HEK293 (cell line): ENCODE results near the gene EGFLAM.

Experiments used
- BCL11A ChIP-seq: fragments of 450-650 bp; formaldehyde crosslinking; IDR thresholded peaks from 2 replicates; pipeline ENCODE4 v1.5.1; 2016; ENCODE audit warnings: low read depth, missing biosample characterization, missing genetic modification characterization
- KLF16 ChIP-seq: fragments of 450-650 bp; formaldehyde crosslinking; IDR thresholded peaks from 2 replicates; pipeline ENCODE4 v1.5.1; 2017; ENCODE audit warnings: missing biosample characterization, missing genetic modification characterization
- ZNF501 ChIP-seq: fragments of 450-650 bp; formaldehyde crosslinking; IDR thresholded peaks from 2 replicates; pipeline ENCODE4 v1.5.1; 2016; ENCODE audit warnings: missing biosample characterization, missing genetic modification characterization
- ZNF610 ChIP-seq: fragments of 450-650 bp; formaldehyde crosslinking; IDR thresholded peaks from 2 replicates; pipeline ENCODE4 v1.5.1; 2016; ENCODE audit warnings: missing biosample characterization, missing genetic modification characterization, borderline replicate concordance
- ZNF639 ChIP-seq: fragments of 450-650 bp; formaldehyde crosslinking; IDR thresholded peaks from 2 replicates; pipeline ENCODE4 v1.5.1; 2016; ENCODE audit warnings: missing biosample characterization, missing genetic modification characterization

GRCh38 chr5:38383701-38384100 is 125.3 kb downstream of the EGFLAM start:
- no peak for TF ChIP-seq ZNF610 (tag by site-specific recombination)
- no peak for TF ChIP-seq BCL11A
- no peak for TF ChIP-seq ZNF639
- TF ChIP-seq KLF16 (tag by site-specific recombination) = no peak
- no peak for TF ChIP-seq ZNF501 (tag by site-specific recombination)
